NK-92 (cell line): ENCODE data around the gene EPHB2.

Source experiments
- DNase-seq: peaks from one replicate; lab custom pipeline; 2025; ENCODE audit not compliant: unreplicated experiment; lab: John Stamatoyannopoulos, UW

EPHB2 gene

GRCh38 chr1:22815421-22816066 is 104.9 kb downstream of the EPHB2 start:
- no peak for DNase-seq

GRCh38 chr1:22816067-22816775 is 105.6 kb downstream of the EPHB2 start:
- no peak for DNase-seq

GRCh38 chr1:22816803-22817202 is 106.2 kb downstream of the EPHB2 start:
- DNase-seq = no peak

GRCh38 chr1:22817462-22817861 is 106.8 kb downstream of the EPHB2 start:
- DNase-seq = no peak

GRCh38 chr1:22818061-22818770 is 107.6 kb downstream of the EPHB2 start:
- no peak for DNase-seq

GRCh38 chr1:22819361-22819760 is 108.7 kb downstream of the EPHB2 start:
- no peak for DNase-seq

GRCh38 chr1:22821027-22821426 is 110.4 kb downstream of the EPHB2 start:
- no peak for DNase-seq

- DNase-seq = no peak
Observed at GRCh38 chr1:22822371-22822770, 111.7 kb downstream of the EPHB2 start.

GRCh38 chr1:22824466-22824865 is 113.8 kb downstream of the EPHB2 start:
- no peak for DNase-seq

GRCh38 chr1:22824975-22825374 is 114.3 kb downstream of the EPHB2 start:
- DNase-seq = no peak

- DNase-seq = no peak
Observed at GRCh38 chr1:22825486-22826189, 115.0 kb downstream of the EPHB2 start.

- DNase-seq = no peak
Observed at GRCh38 chr1:22826604-22827580, 116.3 kb downstream of the EPHB2 start.

GRCh38 chr1:22827666-22828483 is 117.2 kb downstream of the EPHB2 start:
- DNase-seq = no peak

GRCh38 chr1:22828484-22829308 is 118.1 kb downstream of the EPHB2 start:
- DNase-seq = no peak

GRCh38 chr1:22829309-22829989 is 118.8 kb downstream of the EPHB2 start:
- no peak for DNase-seq

- no peak for DNase-seq
Observed at GRCh38 chr1:22830041-22830566, 119.5 kb downstream of the EPHB2 start.

GRCh38 chr1:22830757-22831340 is 120.2 kb downstream of the EPHB2 start:
- DNase-seq = no peak
